NCI-H748 (cell line): Measurements from ENCODE around the gene PLRG1.

Source experiments
- DNase-seq: peaks from one replicate; lab custom pipeline; 2025; ENCODE audit not compliant: unreplicated experiment; lab: John Stamatoyannopoulos, UW

PLRG1 gene

GRCh38 chr4:154521607-154522006, 28.6 kb downstream of the PLRG1 start:
- DNase-seq = no peak

GRCh38 chr4:154519214-154519613, 31.0 kb downstream of the PLRG1 start:
- DNase-seq = no peak

- DNase-seq = no peak
Observed at GRCh38 chr4:154517591-154517990, 32.6 kb downstream of the PLRG1 start.

- DNase-seq = no peak
Observed at GRCh38 chr4:154516318-154517029, 33.7 kb downstream of the PLRG1 start.

GRCh38 chr4:154511981-154512380, 38.2 kb downstream of the PLRG1 start:
- DNase-seq = no peak

- DNase-seq = no peak
Observed at GRCh38 chr4:154511548-154511947, 38.7 kb downstream of the PLRG1 start.

GRCh38 chr4:154507156-154507555, 43.0 kb downstream of the PLRG1 start:
- DNase-seq = no peak

- DNase-seq = peak; percentile 44
Observed at GRCh38 chr4:154506253-154506652, 43.9 kb downstream of the PLRG1 start.

- peak; percentile 38 for DNase-seq
Observed at GRCh38 chr4:154503598-154503997, 46.6 kb downstream of the PLRG1 start.

GRCh38 chr4:154502111-154502510, 48.1 kb downstream of the PLRG1 start:
- peak; percentile 18 for DNase-seq

GRCh38 chr4:154497889-154498288, 52.3 kb downstream of the PLRG1 start:
- no peak for DNase-seq

GRCh38 chr4:154495867-154496266, 54.3 kb downstream of the PLRG1 start:
- no peak for DNase-seq

GRCh38 chr4:154492288-154492687, 57.9 kb downstream of the PLRG1 start:
- DNase-seq = peak; percentile 36

- DNase-seq = peak; percentile 63
Observed at GRCh38 chr4:154491341-154492271, 58.6 kb downstream of the PLRG1 start, which contains the start of gene DCHS2. DCHS2 (minus strand) TSS chr4:154491799; CDS start chr4:154491355, 444 bp downstream.

- DNase-seq = peak; percentile 50
Observed at GRCh38 chr4:154490583-154491340, 59.4 kb downstream of the PLRG1 start.

- DNase-seq = no peak
Observed at GRCh38 chr4:154490234-154490582, 60.0 kb downstream of the PLRG1 start.

GRCh38 chr4:154489558-154490233, 60.5 kb downstream of the PLRG1 start:
- DNase-seq = no peak

- DNase-seq = no peak
Observed at GRCh38 chr4:154487145-154487544, 63.1 kb downstream of the PLRG1 start.

- no peak for DNase-seq
Observed at GRCh38 chr4:154485127-154485773, 65.0 kb downstream of the PLRG1 start.
